Measurements from ENCODE around the gene RSRP1. TPM values are rescaled to one million over a fixed set of nuclear protein-coding genes. Genes with fewer than 3 reads are reported as not detected.

The RSRP1 gene
- total RNA-seq, 1 donor from 2014 or later, result 92.9 TPM

- DNase-seq (ENCODE audit: low read depth) (peak; percentile 86), FAIRE-seq (no peak)
Observed at GRCh38 chr1:25232866-25233784, 14.1 kb downstream of the RSRP1 start.

GRCh38 chr1:25232027-25232865, 15.0 kb downstream of the RSRP1 start, which contains the start of gene SYF2:
SYF2 (minus strand) TSS chr1:25232502; CDS start chr1:25232467, 35 bp downstream.
- Histone ChIP-seq H3K4me3 (ENCODE audit: low read depth, low read length) (peak within 1 kb of the TSS; percentile 68), H3K27me3 (ENCODE audit: control insufficient read depth, insufficient read depth, low read length) (no peaks in the 10 kb centered on the region), H3K36me3 (ENCODE audit: control insufficient read depth, insufficient read depth, low read length) (peaks cover 4% of the 10 kb centered on the region)
- no peak for FAIRE-seq
- no peak for TF ChIP-seq CTCF (IDR thresholded peaks at IDR 0.05; ENCODE audit: insufficient read depth, low read length, severe bottlenecking)
- DNase-seq (ENCODE audit: low read depth), result peak; percentile 74

More at GRCh38 chr1:25232866-25233784, 14.1 kb downstream of the RSRP1 start:
- TF ChIP-seq CTCF (IDR thresholded peaks at IDR 0.05; ENCODE audit: insufficient read depth, low read length, severe bottlenecking), result no peak
- peak overlapping the region; percentile 68 for H3K4me3 ChIP-seq (ENCODE audit: low read depth, low read length)
- peaks cover 3% of the 10 kb centered on the region for H3K36me3 ChIP-seq (ENCODE audit: control insufficient read depth, insufficient read depth, low read length)
- no peaks in the 10 kb centered on the region for H3K27me3 ChIP-seq (ENCODE audit: control insufficient read depth, insufficient read depth, low read length)

GRCh38 chr1:25223471-25223870, 23.8 kb downstream of the RSRP1 start:
- TF ChIP-seq CTCF (IDR thresholded peaks at IDR 0.05; ENCODE audit: insufficient read depth, low read length, severe bottlenecking), result no peak
- no peak for FAIRE-seq
- no peaks in the 10 kb centered on the region for H3K27me3 ChIP-seq (ENCODE audit: control insufficient read depth, insufficient read depth, low read length)
- DNase-seq (ENCODE audit: low read depth), result peak; percentile 28
- H3K36me3 ChIP-seq (ENCODE audit: control insufficient read depth, insufficient read depth, low read length), result peaks cover 5% of the 10 kb centered on the region
- no peak overlapping the region for H3K4me3 ChIP-seq (ENCODE audit: low read depth, low read length)

- Histone ChIP-seq H3K27me3 (ENCODE audit: control insufficient read depth, insufficient read depth, low read length) (no peaks in the 10 kb centered on the region), H3K36me3 (ENCODE audit: control insufficient read depth, insufficient read depth, low read length) (peaks cover 4% of the 10 kb centered on the region), H3K4me3 (ENCODE audit: low read depth, low read length) (no peak overlapping the region)
- FAIRE-seq, result no peak
- no peak for TF ChIP-seq CTCF (IDR thresholded peaks at IDR 0.05; ENCODE audit: insufficient read depth, low read length, severe bottlenecking)
- no peak for DNase-seq (ENCODE audit: low read depth)
Observed at GRCh38 chr1:25222606-25223005, 24.6 kb downstream of the RSRP1 start.

- no peaks in the 10 kb centered on the region for H3K27me3 ChIP-seq (ENCODE audit: control insufficient read depth, insufficient read depth, low read length)
- FAIRE-seq (no peak), DNase-seq (ENCODE audit: low read depth) (no peak)
- H3K4me3 ChIP-seq (ENCODE audit: low read depth, low read length), result no peak overlapping the region
- TF ChIP-seq CTCF (IDR thresholded peaks at IDR 0.05; ENCODE audit: insufficient read depth, low read length, severe bottlenecking), result no peak
- peaks cover 2% of the 10 kb centered on the region for H3K36me3 ChIP-seq (ENCODE audit: control insufficient read depth, insufficient read depth, low read length)
Observed at GRCh38 chr1:25220666-25221065, 26.6 kb downstream of the RSRP1 start.

Measured in bronchial epithelial cell (primary cell).